Ovary (tissue), 9 donors: ENCODE data around the gene FTL. TPM values are rescaled to one million over a fixed set of nuclear protein-coding genes. Genes with fewer than 3 reads are reported as not detected.

Source experiments
- DNase-seq, 5 donors: peaks; one replicate each; pipeline ENCODE4 v3.0.0-alpha.2; 2019 to 2020
- H3K27ac ChIP-seq, 2 donors: fragments of 200-600 bp; one replicate each; pipeline versions ENCODE4 v1.5.1 to v1.8.0; 2019 to 2022
- H3K27me3 ChIP-seq: fragments of 200-600 bp; one replicate; pipeline ENCODE4 v1.8.0; 2022
- H3K36me3 ChIP-seq: fragments of 200-600 bp; sonication (generic); one replicate; pipeline ENCODE4 v1.5.1; 2019
- H3K4me1 ChIP-seq: one replicate; pipeline ENCODE4 v1.8.1; 2013; ENCODE audit warnings: mild to moderate bottlenecking, moderate library complexity; ENCODE audit not compliant: insufficient read depth
- H3K4me3 ChIP-seq: fragments of 200-600 bp; sonication (generic); one replicate; pipeline ENCODE4 v1.5.1; 2017
- H3K9me3 ChIP-seq, 2 donors: fragments of 200-600 bp in 1 of 2; sonication (generic) in 1 of 2; one replicate each; pipeline versions ENCODE4 v1.5.1 to v1.8.1; 2013 to 2019; ENCODE audit warnings: mild to moderate bottlenecking in 1 of 2, moderate library complexity in 1 of 2
- CTCF ChIP-seq, 3 donors: fragments of 450-650 bp in 2 of 3; fragments of 200-600 bp in 1 of 3; IDR thresholded peaks; one replicate each; pipeline versions ENCODE4 v1.5.1 to v1.8.0; 2016 to 2022; ENCODE audit warnings: antibody characterized with exemption in 3 of 3, mild to moderate bottlenecking in 1 of 3
- EP300 ChIP-seq: sonication (generic); formaldehyde crosslinking; IDR thresholded peaks from one replicate; pipeline ENCODE4 v1.6.1; 2017; ENCODE audit warnings: antibody characterized with exemption
- POLR2A ChIP-seq: fragments of 450-650 bp; IDR thresholded peaks from one replicate; pipeline ENCODE4 v1.6.1; 2017; ENCODE audit warnings: antibody characterized with exemption, mild to moderate bottlenecking, moderate library complexity
- WGBS, 3 donors: extraction: QIAGEN DNeasy Blood & Tissue Kit in 1 of 3; methylation state at CpG; one replicate each; pipeline versions ENCODE4 v1.1.5 to v1.1.7; 2013 to 2017; 5-methylcytosine and 5-hydroxymethylcytosine counted together
- intact Hi-C, 4 donors: fragments of 100-400 bp; cut with DNase I; formaldehyde crosslinking; loops; one replicate each; pipeline versions ENCODE4 v1.11.0 to v1.15.1; 2022 to 2023
- polyA plus RNA-seq, 2 donors: library from polyadenylated mRNA; stranded (reverse); fragments of 200-250 nt in 1 of 2; fragments of 350-450 nt in 1 of 2; fragmentation: Illumina TruSeq in 1 of 2; extraction: RNeasy Lipid Tissue Mini Kit (QIAGEN cat#74804) in 1 of 2; gene quantifications; one replicate each; pipeline ENCODE4 v1.2.3, GENCODE V29; 2013 to 2014
- total RNA-seq, 7 donors: library from RNA; depleted of rRNA in 2 of 7; stranded (reverse); fragments of >200 nt in 2 of 7; fragmentation: NEBNext Ultra II Directional in 3 of 7; extraction: Animal tissue kit (Norgen Biotek cat#: 25700) in 3 of 7; gene quantifications; one replicate each; pipeline versions ENCODE4 v1.1.0 to v1.2.4, GENCODE V29; 2016 to 2023
- donor health status: DM: no; HTN: no; CAD: no; lungs with moderate emphysema.
- donor health status: DM: no; HTN: no; CAD: no.
- donor health status: Bipolar disorder and iron deficiency.
- donor health status: DM: yes; HTN: yes; CAD: no.
- donor health status: DM: no; HTN: no; CAD: no.
- donor health status: DM: yes; HTN: yes; CAD: no.

The FTL gene
- total and polyA plus RNA-seq, 9 donors = 1,608 to 3,617 (median 2,643) TPM

GRCh38 chr19:48968179-48968661, 3.1 kb downstream of the FTL start:
- H3K4me3 ChIP-seq = no peak overlapping the region
- no peaks in the 10 kb centered on the region for H3K27me3 ChIP-seq
- no peaks in the 10 kb centered on the region for H3K36me3 ChIP-seq
- no peaks in the 10 kb centered on the region for H3K9me3 ChIP-seq
- WGBS, 3 donors = 54 to 65% (median 56%) methylated on average over 4 of the region's 4 CpGs
- no peak for TF ChIP-seq CTCF (IDR thresholded peaks at IDR 0.05)
- no peak for TF ChIP-seq POLR2A
- no peak for TF ChIP-seq EP300
- no peak for DNase-seq
- H3K4me1 ChIP-seq = peaks cover 10% of the 10 kb centered on the region
- intact Hi-C loops = loop anchor here in 3 of 4 donors (5.0 to 10.0 kb wide), 5 partner anchors 63 to 321 kb away; partner anchors contain the start of genes CA11 (in 1 of the 3), NUCB1 (in 1 of the 3) and PPP1R15A (in 1 of the 3)
- no peak overlapping the region for H3K27ac ChIP-seq

GRCh38 chr19:48968813-48969218, 3.7 kb downstream of the FTL start:
- DNase-seq = no peak
- 83 to 85% (median 84%) methylated on average over 15 of the region's 15 CpGs for WGBS, 3 donors
- H3K4me1 ChIP-seq = peaks cover 6% of the 10 kb centered on the region
- no peak overlapping the region for H3K27ac ChIP-seq
- H3K9me3 ChIP-seq = no peaks in the 10 kb centered on the region
- no peak overlapping the region for H3K4me3 ChIP-seq
- no peak for TF ChIP-seq CTCF (IDR thresholded peaks at IDR 0.05)
- TF ChIP-seq POLR2A = no peak
- TF ChIP-seq EP300 = no peak
- no peaks in the 10 kb centered on the region for H3K36me3 ChIP-seq
- intact Hi-C loops = loop anchor here in 3 of 4 donors (5.0 to 10.0 kb wide), 5 partner anchors 64 to 322 kb away; partner anchors contain the start of genes CA11 (in 1 of the 3), NUCB1 (in 1 of the 3) and PPP1R15A (in 1 of the 3)
- H3K27me3 ChIP-seq = no peaks in the 10 kb centered on the region

GRCh38 chr19:48969276-48970138, 4.4 kb downstream of the FTL start:
- H3K27me3 ChIP-seq = no peaks in the 10 kb centered on the region
- WGBS, 3 donors = 91 to 93% (median 91%) methylated on average over 45 of the region's 45 CpGs
- TF ChIP-seq CTCF (IDR thresholded peaks at IDR 0.05) (no peak), POLR2A (no peak), EP300 (no peak)
- H3K36me3 ChIP-seq = no peaks in the 10 kb centered on the region
- no peak overlapping the region for H3K4me3 ChIP-seq
- H3K9me3 ChIP-seq = no peaks in the 10 kb centered on the region
- H3K27ac ChIP-seq = no peak overlapping the region
- peak in 2 of 5 donors; percentile 34 to 52 for DNase-seq
- H3K4me1 ChIP-seq = peaks cover 4% of the 10 kb centered on the region
- intact Hi-C loops = loop anchor here in 3 of 4 donors (5.0 to 10.0 kb wide), 7 partner anchors 65 to 322 kb away; partner anchors contain the start of genes CA11 (in 1 of the 3), NUCB1 (in 1 of the 3) and PPP1R15A (in 1 of the 3)

GRCh38 chr19:48970139-48970766, 5.1 kb downstream of the FTL start:
- Histone ChIP-seq H3K27ac (no peak overlapping the region), H3K36me3 (no peaks in the 10 kb centered on the region), H3K9me3 (no peaks in the 10 kb centered on the region), H3K4me3 (no peak overlapping the region), H3K27me3 (no peaks in the 10 kb centered on the region), H3K4me1 (peaks cover 3% of the 10 kb centered on the region)
- TF ChIP-seq POLR2A = no peak
- WGBS, 3 donors = 81 to 82% (median 82%) methylated on average over 22 to 23 of the region's 23 CpGs
- intact Hi-C loops = loop anchor here in 2 of 4 donors (5.0 kb wide), 2 partner anchors 183 to 188 kb away; no protein-coding TSS in a partner anchor
- peak in 2 of 5 donors; percentile 40 to 45 for DNase-seq
